HCT116 (cell line): ENCODE measurements around the gene FTO. TPM values are rescaled to one million over a fixed set of nuclear protein-coding genes. Genes with fewer than 3 reads are reported as not detected.

Experiments
- ATAC-seq: fragments of 200-7000 bp; cut with Tn5 transposase; 2 replicates; pipeline ENCODE4 v1.9.1; 2020; ENCODE audit warnings: mild to moderate bottlenecking, moderate library complexity
- BruUV-seq: library from RNA; stranded (reverse); fragments of 400-500 nt; replicated peaks from 2 replicates; lab custom pipeline; 2021; lab: Mats Ljungman, UMichigan
- CTCF ChIA-PET: fragments of 300-600 bp; sonication (Branson Sonifier 250); formaldehyde crosslinking; loops from one replicate; lab custom pipeline; 2021; ENCODE audit warnings: antibody characterized with exemption; lab: Charles Lee
- POLR2A ChIA-PET: fragments of 300-600, 350-600 bp; sonication (Branson Sonifier 250); formaldehyde crosslinking; loops from one replicate; lab custom pipeline; 2021; ENCODE audit warnings: antibody characterized with exemption; lab: Charles Lee
- RAD21 ChIA-PET, 2 experiments: fragments of 300-600 bp; sonication (Branson Sonifier 250); formaldehyde crosslinking; loops; one replicate each; lab custom pipeline; 2023; ENCODE audit warnings: low total read pairs in 2 of 2; ENCODE audit not compliant: uncharacterized antibody in 2 of 2, unreplicated experiment in 2 of 2, low non-redundant PET in 1 of 2; lab: Charles Lee
- DNase-seq: peaks from one replicate; pipeline ENCODE4 v3.0.0-alpha.2; 2010; ENCODE audit warnings: low read depth, low spot score
- H2AFZ ChIP-seq: fragments of 200-600 bp; shearing (Covaris generic), sonication (generic); 2 replicates; pipeline ENCODE4 v1.6.1; 2017; ENCODE audit warnings: low read depth, mixed run types, mixed read lengths, antibody characterized with exemption, low read length; ENCODE audit not compliant: poor library complexity, severe bottlenecking
- H3K27ac ChIP-seq: 2 replicates; pipeline ENCODE4 v1.5.1; 2012; ENCODE audit warnings: low read depth, low read length
- H3K27me3 ChIP-seq: fragments of 200-600 bp; sonication (generic); 2 replicates; pipeline ENCODE4 v1.6.1; 2016; ENCODE audit warnings: mixed run types, low read length, mixed read lengths; ENCODE audit not compliant: insufficient read depth
- H3K36me3 ChIP-seq, 2 experiments: fragments of 200-500 bp in 1 of 2; fragments of 200-600 bp in 1 of 2; sonication (Bioruptor generic) in 1 of 2; sonication (generic) in 1 of 2; 2 replicates each; pipeline versions ENCODE4 v1.5.1 to v1.6.1; 2014 to 2016; ENCODE audit warnings: low read length in 2 of 2, inconsistent platforms in 1 of 2, mixed read lengths in 1 of 2, mixed run types in 1 of 2; ENCODE audit not compliant: insufficient read depth in 2 of 2, control insufficient read depth in 1 of 2
- H3K4me1 ChIP-seq, 2 experiments: fragments of 200-600 bp in 1 of 2; sonication (generic) in 1 of 2; 2 replicates each; pipeline versions ENCODE4 v1.5.1 to v1.6.1; 2012 to 2017; ENCODE audit warnings: low read length in 2 of 2, inconsistent platforms in 1 of 2, mild to moderate bottlenecking in 1 of 2, mixed read lengths in 1 of 2, mixed run types in 1 of 2, moderate library complexity in 1 of 2; ENCODE audit not compliant: insufficient read depth in 2 of 2, control insufficient read depth in 1 of 2
- H3K4me2 ChIP-seq: fragments of 200-600 bp; sonication (generic); 2 replicates; pipeline ENCODE4 v1.6.1; 2017; ENCODE audit warnings: mixed run types, low read length, mixed read lengths
- H3K4me3 ChIP-seq, 2 experiments: fragments of 200-600 bp in 1 of 2; sonication (generic) in 1 of 2; replicated peaks in 1 of 2; 2 replicates each; pipeline ENCODE4 v1.5.1; 2011 to 2016; ENCODE audit warnings: low read length in 2 of 2, control low read depth in 1 of 2, low read depth in 1 of 2, mild to moderate bottlenecking in 1 of 2, mixed read lengths in 1 of 2, mixed run types in 1 of 2
- H3K79me2 ChIP-seq: fragments of 200-600 bp; sonication (generic); 2 replicates; pipeline ENCODE4 v1.6.1; 2017; ENCODE audit warnings: mild to moderate bottlenecking, mixed run types, low read length, moderate library complexity, mixed read lengths; ENCODE audit not compliant: insufficient read depth
- H3K9ac ChIP-seq: fragments of 200-600 bp; sonication (generic); 2 replicates; pipeline ENCODE4 v1.6.1; 2016; ENCODE audit warnings: low read length, mixed read lengths
- H3K9me2 ChIP-seq: fragments of 200-600 bp; sonication (generic), shearing (Covaris generic); 2 replicates; pipeline ENCODE4 v1.6.1; 2017; ENCODE audit warnings: mixed run types, mild to moderate bottlenecking, moderate library complexity; ENCODE audit not compliant: insufficient read depth
- H3K9me3 ChIP-seq, 2 experiments: fragments of 200-500 bp in 1 of 2; fragments of 200-600 bp in 1 of 2; sonication (Bioruptor generic) in 1 of 2; sonication (generic) in 1 of 2; 2 replicates each; pipeline ENCODE4 v1.6.1; 2014 to 2017; ENCODE audit warnings: low read length in 2 of 2, mixed read lengths in 2 of 2, inconsistent platforms in 1 of 2, low read depth in 1 of 2, mild to moderate bottlenecking in 1 of 2, mixed run types in 1 of 2, moderate library complexity in 1 of 2; ENCODE audit not compliant: control insufficient read depth in 1 of 2, insufficient read depth in 1 of 2
- H4K20me1 ChIP-seq: fragments of 200-600 bp; sonication (generic), shearing (Covaris generic); 2 replicates; pipeline ENCODE4 v1.6.1; 2017; ENCODE audit warnings: mixed run types, mild to moderate bottlenecking, moderate library complexity; ENCODE audit not compliant: insufficient read depth
- CBX3 ChIP-seq: IDR thresholded peaks from 2 replicates; pipeline ENCODE4 v1.6.1; 2012; ENCODE audit warnings: low read depth
- CTCF ChIP-seq, 3 experiments: fragments of 200-600 bp in 1 of 3; sonication (generic) in 1 of 3; IDR thresholded peaks in 2 of 3; conservative IDR thresholded peaks in 1 of 3; 2 replicates each; pipeline ENCODE4 v1.5.1; 2012 to 2017; ENCODE audit warnings: low read depth in 2 of 3, low read length in 2 of 3, antibody characterized with exemption in 1 of 3, borderline replicate concordance in 1 of 3, control low read depth in 1 of 3, mild to moderate bottlenecking in 1 of 3, mixed read lengths in 1 of 3, mixed run types in 1 of 3, moderate library complexity in 1 of 3; ENCODE audit not compliant: insufficient read depth in 1 of 3
- ELF1 ChIP-seq: IDR thresholded peaks from 2 replicates; pipeline ENCODE4 v1.6.1; 2012; ENCODE audit warnings: low read depth, borderline replicate concordance
- EZH2phosphoT487 ChIP-seq: fragments of 200-600 bp; IDR thresholded peaks from 2 replicates; pipeline ENCODE4 v1.6.1; 2018; ENCODE audit warnings: antibody characterized with exemption, borderline replicate concordance
- FOSL1 ChIP-seq: IDR thresholded peaks from 2 replicates; pipeline ENCODE4 v1.6.1; 2012; ENCODE audit warnings: low read depth
- JUND ChIP-seq: IDR thresholded peaks from 2 replicates; pipeline ENCODE4 v1.6.1; 2012
- MAX ChIP-seq: IDR thresholded peaks from 2 replicates; pipeline ENCODE4 v1.6.1; 2012
- POLR2A ChIP-seq: IDR thresholded peaks from 2 replicates; pipeline ENCODE4 v1.7.0; 2011; ENCODE audit warnings: borderline replicate concordance; ENCODE audit not compliant: insufficient read depth, insufficient read length; ENCODE audit errors: extremely low read depth
- POLR2AphosphoS5 ChIP-seq: IDR thresholded peaks from 2 replicates; pipeline ENCODE4 v1.6.1; 2011; ENCODE audit warnings: mild to moderate bottlenecking, low read depth, low read length, moderate library complexity
- RAD21 ChIP-seq: IDR thresholded peaks from 2 replicates; pipeline ENCODE4 v1.6.1; 2012; ENCODE audit warnings: low read depth, mild to moderate bottlenecking
- SIN3A ChIP-seq: IDR thresholded peaks from 2 replicates; pipeline ENCODE4 v1.6.1; 2012; ENCODE audit warnings: low read depth
- SP1 ChIP-seq: IDR thresholded peaks from 2 replicates; pipeline ENCODE4 v1.6.1; 2012; ENCODE audit warnings: low read depth
- SRF ChIP-seq: IDR thresholded peaks from 2 replicates; pipeline ENCODE4 v1.6.1; 2012; ENCODE audit warnings: low read depth
- TCF7L2 ChIP-seq: IDR thresholded peaks from 2 replicates; pipeline ENCODE4 v1.7.0; 2011; ENCODE audit warnings: borderline replicate concordance, inconsistent platforms; ENCODE audit not compliant: insufficient read depth, insufficient read length; ENCODE audit errors: extremely low read depth
- YY1 ChIP-seq: IDR thresholded peaks from 2 replicates; pipeline ENCODE4 v1.6.1; 2011; ENCODE audit warnings: low read length, low read depth, moderate library complexity, mild to moderate bottlenecking; ENCODE audit not compliant: insufficient replicate concordance; ENCODE audit errors: extremely low read depth
- ZFX ChIP-seq: fragments of 450-650 bp; IDR thresholded peaks from 2 replicates; pipeline ENCODE4 v1.6.1; 2017
- ZNF274 ChIP-seq: fragments of 200-500 bp; sonication (Bioruptor generic); IDR thresholded peaks from 2 replicates; pipeline ENCODE4 v1.6.1; 2014; ENCODE audit warnings: mild to moderate bottlenecking, low read depth, low read length, inconsistent platforms
- intact Hi-C: fragments of 100-400 bp; cut with micrococcal nuclease; formaldehyde crosslinking; loops from 2 replicates; pipeline ENCODE4 v1.10.0; 2022
- total RNA-seq: library from RNA; stranded (reverse); gene quantifications from one replicate; pipeline ENCODE4 v1.2.1, GENCODE V29; 2021; ENCODE audit not compliant: unreplicated experiment
- TF ChIP-seq, protein P1 (sequence below): IDR thresholded peaks from 2 replicates; pipeline ENCODE4 v1.6.1; 2012; ENCODE audit warnings: low read depth
- TF ChIP-seq, protein P2 (sequence below): IDR thresholded peaks from 2 replicates; pipeline ENCODE4 v1.6.1; 2011; ENCODE audit warnings: mild to moderate bottlenecking, low read length, moderate library complexity; ENCODE audit not compliant: insufficient replicate concordance; ENCODE audit errors: extremely low read depth

The FTO gene
- total RNA-seq, 1 experiment from 2014 or later, result 55.2 TPM

DNA sequence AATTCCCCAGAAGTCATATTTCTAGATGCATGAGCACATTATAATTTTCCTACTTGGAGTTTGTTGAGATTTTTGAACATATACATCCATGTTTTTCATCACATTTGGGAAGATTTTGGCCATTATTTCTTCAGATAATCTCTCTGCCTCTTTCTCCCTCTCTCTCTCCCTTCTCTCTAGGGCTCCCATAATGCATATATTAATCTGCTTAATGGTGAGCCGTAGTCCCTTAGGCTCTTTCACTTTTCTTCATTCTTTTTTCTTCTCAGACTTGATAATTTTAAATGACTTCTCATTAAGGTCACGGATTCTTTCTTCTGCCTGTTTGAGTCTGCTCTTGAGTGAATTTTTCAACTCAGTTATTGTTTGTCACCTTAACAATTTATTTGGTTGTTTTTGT, 481.1 kb downstream of the FTO start:
- no TSS peak for BruUV-seq
- no peak overlapping the region for H3K27ac ChIP-seq
- TF ChIP-seq, protein P1, sequence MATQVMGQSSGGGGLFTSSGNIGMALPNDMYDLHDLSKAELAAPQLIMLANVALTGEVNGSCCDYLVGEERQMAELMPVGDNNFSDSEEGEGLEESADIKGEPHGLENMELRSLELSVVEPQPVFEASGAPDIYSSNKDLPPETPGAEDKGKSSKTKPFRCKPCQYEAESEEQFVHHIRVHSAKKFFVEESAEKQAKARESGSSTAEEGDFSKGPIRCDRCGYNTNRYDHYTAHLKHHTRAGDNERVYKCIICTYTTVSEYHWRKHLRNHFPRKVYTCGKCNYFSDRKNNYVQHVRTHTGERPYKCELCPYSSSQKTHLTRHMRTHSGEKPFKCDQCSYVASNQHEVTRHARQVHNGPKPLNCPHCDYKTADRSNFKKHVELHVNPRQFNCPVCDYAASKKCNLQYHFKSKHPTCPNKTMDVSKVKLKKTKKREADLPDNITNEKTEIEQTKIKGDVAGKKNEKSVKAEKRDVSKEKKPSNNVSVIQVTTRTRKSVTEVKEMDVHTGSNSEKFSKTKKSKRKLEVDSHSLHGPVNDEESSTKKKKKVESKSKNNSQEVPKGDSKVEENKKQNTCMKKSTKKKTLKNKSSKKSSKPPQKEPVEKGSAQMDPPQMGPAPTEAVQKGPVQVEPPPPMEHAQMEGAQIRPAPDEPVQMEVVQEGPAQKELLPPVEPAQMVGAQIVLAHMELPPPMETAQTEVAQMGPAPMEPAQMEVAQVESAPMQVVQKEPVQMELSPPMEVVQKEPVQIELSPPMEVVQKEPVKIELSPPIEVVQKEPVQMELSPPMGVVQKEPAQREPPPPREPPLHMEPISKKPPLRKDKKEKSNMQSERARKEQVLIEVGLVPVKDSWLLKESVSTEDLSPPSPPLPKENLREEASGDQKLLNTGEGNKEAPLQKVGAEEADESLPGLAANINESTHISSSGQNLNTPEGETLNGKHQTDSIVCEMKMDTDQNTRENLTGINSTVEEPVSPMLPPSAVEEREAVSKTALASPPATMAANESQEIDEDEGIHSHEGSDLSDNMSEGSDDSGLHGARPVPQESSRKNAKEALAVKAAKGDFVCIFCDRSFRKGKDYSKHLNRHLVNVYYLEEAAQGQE, result no peak
- TF ChIP-seq YY1 (no peak), ZFX (no peak), RAD21 (no peak), SRF (no peak), EZH2phosphoT487 (no peak), MAX (no peak), POLR2A (no peak), ZNF274 (no peak), JUND (no peak), SP1 (no peak), TCF7L2 (no peak), POLR2AphosphoS5 (no peak), FOSL1 (no peak), CBX3 (no peak), ELF1 (no peak), CTCF (IDR thresholded peaks at IDR 0.05 in 2 of 3, conservative IDR thresholded peaks at IDR 0.05 in 1 of 3; ENCODE audit: borderline replicate concordance in 1 of 3, insufficient read depth in 1 of 3, low read depth in 2 of 3, low read length in 2 of 3) (no peak), SIN3A (no peak)
- TF ChIP-seq, protein P2, sequence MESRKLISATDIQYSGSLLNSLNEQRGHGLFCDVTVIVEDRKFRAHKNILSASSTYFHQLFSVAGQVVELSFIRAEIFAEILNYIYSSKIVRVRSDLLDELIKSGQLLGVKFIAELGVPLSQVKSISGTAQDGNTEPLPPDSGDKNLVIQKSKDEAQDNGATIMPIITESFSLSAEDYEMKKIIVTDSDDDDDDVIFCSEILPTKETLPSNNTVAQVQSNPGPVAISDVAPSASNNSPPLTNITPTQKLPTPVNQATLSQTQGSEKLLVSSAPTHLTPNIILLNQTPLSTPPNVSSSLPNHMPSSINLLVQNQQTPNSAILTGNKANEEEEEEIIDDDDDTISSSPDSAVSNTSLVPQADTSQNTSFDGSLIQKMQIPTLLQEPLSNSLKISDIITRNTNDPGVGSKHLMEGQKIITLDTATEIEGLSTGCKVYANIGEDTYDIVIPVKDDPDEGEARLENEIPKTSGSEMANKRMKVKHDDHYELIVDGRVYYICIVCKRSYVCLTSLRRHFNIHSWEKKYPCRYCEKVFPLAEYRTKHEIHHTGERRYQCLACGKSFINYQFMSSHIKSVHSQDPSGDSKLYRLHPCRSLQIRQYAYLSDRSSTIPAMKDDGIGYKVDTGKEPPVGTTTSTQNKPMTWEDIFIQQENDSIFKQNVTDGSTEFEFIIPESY, result no peak
- TF ChIP-seq, all 23 proteins: peak for 0
- H3K4me3 ChIP-seq, result no peak overlapping the region
- ATAC-seq (no peak), DNase-seq (no peak)
- no peaks in the 10 kb centered on the region for H3K4me1 ChIP-seq
- peaks cover 15% of the 10 kb centered on the region for H3K27me3 ChIP-seq
- intact Hi-C loops, result no loop called here
- no peak overlapping the region for H3K4me2 ChIP-seq
- H3K9me3 ChIP-seq, result no peaks in the 10 kb centered on the region
- no peak overlapping the region for H2AFZ ChIP-seq
- H3K9ac ChIP-seq, result no peak overlapping the region
- H3K79me2 ChIP-seq, result no peaks in the 10 kb centered on the region
- ChIA-PET POLR2A (no interaction called here), CTCF (no interaction called here), RAD21 (no interaction called here)
- no peaks in the 10 kb centered on the region for H3K9me2 ChIP-seq
- H3K36me3 ChIP-seq, result no peaks in the 10 kb centered on the region
- H4K20me1 ChIP-seq, result no peaks in the 10 kb centered on the region
